AG20443 (cell line): ENCODE results near the gene TUBGCP6.

ENCODE experiments used
- DNase-seq: peaks from one replicate; pipeline ENCODE4 v3.0.0; 2012; ENCODE audit warnings: low spot score, mixed read lengths

The TUBGCP6 gene

GRCh38 chr22:50262973-50263617 is 18.3 kb upstream of the TUBGCP6 start:
- DNase-seq, result no peak

GRCh38 chr22:50262460-50262911 is 17.7 kb upstream of the TUBGCP6 start:
- DNase-seq, result no peak

- DNase-seq, result peak; percentile 80
These were observed 17.0 kb upstream of the TUBGCP6 start, which contains the start of gene MAPK12 for GRCh38 chr22:50261615-50262459. Gene MAPK12 (minus strand): TSS chr22:50261683. CDS start chr22:50261509, 174 bp downstream.

DNA sequence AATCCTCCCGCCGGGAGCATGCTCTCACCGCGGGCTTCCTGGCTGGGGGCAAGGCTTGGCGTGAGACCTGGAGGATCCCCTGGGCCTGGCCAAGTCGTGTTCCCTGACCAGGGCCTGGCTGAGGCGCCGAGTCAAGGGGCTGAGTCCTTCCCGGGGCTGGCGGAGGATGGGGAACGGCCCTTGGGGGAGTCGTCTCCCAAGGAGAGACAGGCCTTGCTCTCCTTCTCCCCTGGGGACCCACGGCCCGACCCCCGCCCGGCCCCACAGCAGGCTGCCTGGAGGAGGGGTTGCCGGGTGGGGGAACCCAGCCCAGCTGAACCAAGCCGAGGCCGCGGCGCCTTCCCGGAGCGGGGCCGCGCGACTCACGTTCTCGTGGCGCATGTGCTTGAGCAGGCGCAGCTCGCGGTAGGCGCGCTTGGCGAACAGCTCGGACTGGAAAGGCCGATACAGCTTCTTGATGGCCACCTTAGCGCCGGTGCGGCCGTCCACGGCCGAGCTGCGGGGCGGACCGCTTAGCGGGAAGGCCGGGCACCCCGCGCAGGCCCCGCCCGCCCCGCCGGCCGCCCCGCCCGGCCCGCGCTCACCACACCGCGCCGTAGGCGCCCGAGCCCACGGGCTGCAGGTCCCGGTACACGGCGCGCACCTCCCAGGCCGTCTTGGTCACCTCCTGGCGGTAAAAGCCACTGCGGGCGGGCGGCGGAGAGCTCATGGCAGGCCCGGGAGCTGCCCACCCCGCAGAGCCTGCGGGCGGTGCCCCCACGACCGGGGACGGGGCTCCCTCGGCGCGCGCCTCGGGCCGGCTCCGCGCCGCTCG is 16.2 kb upstream of the TUBGCP6 start:
- peak; percentile 75 for DNase-seq

DNA sequence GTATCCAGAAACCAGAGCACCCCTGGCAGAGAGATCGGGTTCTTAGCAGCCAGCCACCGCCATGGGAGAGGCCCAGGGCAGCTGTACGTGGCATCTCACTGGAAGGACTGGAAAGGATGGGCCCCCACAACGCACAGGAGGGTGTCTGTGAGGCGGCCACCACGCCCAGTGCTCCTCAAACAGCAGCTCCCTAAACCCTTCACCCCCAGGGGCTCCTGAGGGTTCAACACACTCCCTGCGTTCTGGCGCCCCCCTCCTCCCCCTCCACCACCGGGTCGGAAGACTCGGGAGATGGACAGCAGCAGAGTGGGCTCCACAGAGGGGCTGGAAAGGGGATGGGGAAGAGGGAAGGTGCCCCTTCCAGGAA is 15.6 kb upstream of the TUBGCP6 start:
- no peak for DNase-seq

- no peak for DNase-seq
These were observed 14.5 kb upstream of the TUBGCP6 start for GRCh38 chr22:50259302-50259701.

- no peak for DNase-seq
These were observed 13.8 kb upstream of the TUBGCP6 start for GRCh38 chr22:50258361-50259292.

DNA sequence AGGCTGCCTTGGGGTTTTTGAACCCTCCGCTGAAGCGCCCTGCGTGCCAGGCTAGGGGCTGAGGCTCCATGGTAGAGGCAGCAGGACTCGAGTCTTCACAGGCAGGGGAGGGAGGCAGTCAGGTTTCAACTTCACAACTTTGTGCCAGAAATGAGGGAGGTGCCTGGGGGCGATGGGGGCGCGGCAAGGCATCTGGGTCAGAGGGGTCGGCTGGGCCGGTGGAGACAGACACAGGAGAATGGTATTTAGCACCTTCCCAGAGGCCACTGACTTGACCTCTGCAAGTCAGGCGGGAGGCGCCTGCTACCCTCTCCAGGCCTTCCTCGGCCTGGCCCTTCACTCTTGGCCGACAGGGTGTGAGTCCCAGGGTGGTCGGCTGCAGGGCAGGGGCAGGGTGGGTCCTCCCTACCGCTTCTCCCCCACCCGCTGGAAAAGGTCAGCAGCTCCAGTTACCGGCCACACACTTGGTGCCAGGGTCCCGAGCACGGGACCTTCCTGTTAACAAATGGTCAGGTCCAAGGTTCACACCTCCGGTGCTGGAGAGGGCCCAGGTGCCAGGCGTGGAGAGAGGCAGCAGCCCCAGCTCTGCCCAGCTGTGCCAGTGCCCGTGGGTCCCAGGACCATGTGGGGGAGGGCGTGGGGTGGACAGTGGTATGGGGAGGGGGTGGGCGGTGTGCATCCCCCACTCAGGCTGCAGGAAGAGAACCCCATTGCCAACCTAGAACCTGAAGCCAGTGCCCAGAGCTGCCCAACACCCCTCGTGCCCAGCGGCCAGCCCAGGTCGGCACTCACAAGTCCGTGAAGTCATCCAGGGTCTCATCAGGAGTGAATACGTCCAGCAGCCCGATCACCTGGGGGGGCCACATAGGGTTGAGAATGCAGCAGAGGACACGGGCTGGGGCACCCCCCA is 12.9 kb upstream of the TUBGCP6 start:
- no peak for DNase-seq

- DNase-seq, result no peak
These were observed 12.2 kb upstream of the TUBGCP6 start for GRCh38 chr22:50257041-50257440.

DNA sequence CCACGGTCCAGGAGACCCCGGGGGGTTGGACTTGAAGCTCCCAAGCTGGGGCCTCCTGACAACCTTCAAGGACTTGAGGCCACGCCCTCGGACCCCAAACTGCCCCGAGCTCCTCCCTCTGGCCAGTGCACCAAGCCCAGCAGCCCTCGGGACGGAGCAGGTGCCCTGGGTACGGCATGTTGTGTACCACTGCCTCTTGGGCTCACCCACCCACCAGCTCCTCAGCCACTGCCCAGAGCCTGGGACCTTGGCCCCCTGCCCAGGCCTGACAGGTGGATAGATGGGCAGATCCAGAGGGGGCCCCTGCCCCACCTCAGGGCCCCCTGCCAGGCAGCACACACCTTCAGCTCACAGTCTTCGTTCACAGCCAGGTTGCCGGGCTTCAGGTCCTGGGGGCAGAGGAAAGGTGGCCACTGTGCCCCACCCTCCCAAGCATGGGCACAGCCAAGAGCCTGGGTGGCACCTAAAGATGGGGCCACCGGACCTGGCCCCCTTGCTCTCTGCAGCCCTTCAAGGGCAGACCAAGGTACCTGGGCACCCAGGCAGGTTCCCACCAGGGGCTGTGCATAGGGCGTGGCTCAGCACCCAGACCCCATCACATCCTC is 11.5 kb upstream of the TUBGCP6 start:
- DNase-seq, result no peak

- DNase-seq, result no peak
These were observed 10.8 kb upstream of the TUBGCP6 start for GRCh38 chr22:50255607-50256006.

DNA sequence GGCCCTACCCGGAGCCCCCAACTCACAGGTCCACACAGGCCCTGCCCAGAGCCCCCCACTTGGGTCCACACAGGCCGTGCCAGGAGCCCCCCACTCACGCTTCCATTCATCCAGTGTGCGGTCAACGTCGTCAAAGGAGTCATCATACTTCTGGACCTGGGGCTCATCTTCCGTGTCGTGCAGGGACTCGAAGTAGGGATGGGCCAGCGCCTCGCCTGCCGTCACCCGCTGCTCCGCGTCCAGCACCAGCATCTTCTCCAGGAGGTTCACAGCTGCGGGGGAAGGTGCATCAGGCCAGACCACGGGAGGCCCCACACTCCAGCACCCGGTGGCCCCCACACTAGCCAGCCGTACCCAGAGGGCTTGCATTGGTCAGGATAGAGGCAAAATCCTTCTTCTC is 10.3 kb upstream of the TUBGCP6 start:
- no peak for DNase-seq

- DNase-seq, result no peak
These were observed 9.1 kb upstream of the TUBGCP6 start for GRCh38 chr22:50253941-50254340.

- no peak for DNase-seq
These were observed 8.5 kb upstream of the TUBGCP6 start for GRCh38 chr22:50253046-50253915.

- peak; percentile 80 for DNase-seq
These were observed 7.5 kb upstream of the TUBGCP6 start for GRCh38 chr22:50252082-50253045.

- no peak for DNase-seq
These were observed 6.8 kb upstream of the TUBGCP6 start for GRCh38 chr22:50251477-50252081.
